C4-2B (cell line): ENCODE results near the gene SYTL1.

Source experiments
- CTCF ChIP-seq: fragments of 450-650 bp; conservative IDR thresholded peaks from 2 replicates; pipeline ENCODE4 v1.5.1; 2017; ENCODE audit warnings: mild to moderate bottlenecking
- ZFX ChIP-seq: fragments of 450-650 bp; IDR thresholded peaks from 2 replicates; pipeline ENCODE4 v1.6.1; 2017

DNA sequence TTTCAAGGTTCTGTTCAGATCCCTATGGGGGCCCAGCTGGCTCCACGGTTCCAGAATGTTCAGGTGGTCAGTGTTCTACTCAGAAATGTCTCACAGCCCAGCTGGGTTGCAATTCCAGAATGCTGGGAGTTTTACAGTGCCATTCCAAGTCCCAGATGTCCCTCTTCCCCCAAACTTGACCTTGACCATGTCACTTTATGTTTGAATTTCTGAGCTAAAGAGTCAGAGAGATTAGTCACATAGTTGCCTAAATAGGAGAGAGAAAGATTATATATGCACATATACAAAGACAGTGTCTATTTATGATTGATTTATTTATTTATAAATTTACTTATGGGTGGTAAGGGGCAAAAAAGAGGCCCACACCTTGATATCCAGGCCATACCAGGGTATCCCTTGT, 53.1 kb downstream of the SYTL1 start:
- no peak for TF ChIP-seq CTCF
- no peak for TF ChIP-seq ZFX
